Mesodermal cell (in vitro differentiated cells): Measurements from ENCODE around the gene PALLD.
A peak's percentile ranks its signal among the peaks of the same experiment; 100 is the strongest.

ENCODE experiments used
- H3K27ac ChIP-seq: 2 replicates; pipeline ENCODE4 v1.7.0; 2013; ENCODE audit warnings: mild to moderate bottlenecking, low read depth, low read length, moderate library complexity; ENCODE audit not compliant: severe bottlenecking
- H3K36me3 ChIP-seq: 2 replicates; pipeline ENCODE4 v1.7.1; 2013; ENCODE audit warnings: mild to moderate bottlenecking, low read length, moderate library complexity; ENCODE audit not compliant: control insufficient read depth, insufficient read depth
- H3K4me1 ChIP-seq: one replicate; pipeline ENCODE4 v1.7.1; 2013; ENCODE audit warnings: mild to moderate bottlenecking, low read length; ENCODE audit not compliant: insufficient read depth, control insufficient read depth, poor library complexity, severe bottlenecking
- H3K4me3 ChIP-seq: 2 replicates; pipeline ENCODE4 v1.7.0; 2013; ENCODE audit warnings: low read length, control low read depth, mild to moderate bottlenecking; ENCODE audit not compliant: insufficient read depth, poor library complexity, severe bottlenecking; ENCODE audit errors: extremely low read depth
- H3K9me3 ChIP-seq: 2 replicates; pipeline ENCODE4 v1.7.1; 2013; ENCODE audit warnings: mild to moderate bottlenecking, low read length, moderate library complexity; ENCODE audit not compliant: control insufficient read depth
- WGBS, 2 experiments: methylation state at CpG; one replicate each; pipeline ENCODE4 v1.1.5; 2013; ENCODE audit warnings: missing lambda C conversion rate in 2 of 2; ENCODE audit not compliant: insufficient coverage in 2 of 2; 5-methylcytosine and 5-hydroxymethylcytosine counted together

PALLD gene

GRCh38 chr4:168621806-168622589 is 125.1 kb downstream of the PALLD start:
- Histone ChIP-seq H3K4me3 (no peak overlapping the region), H3K36me3 (no peaks in the 10 kb centered on the region), H3K27ac (no peak overlapping the region), H3K9me3 (no peaks in the 10 kb centered on the region), H3K4me1 (peaks cover 29% of the 10 kb centered on the region)
- 91 to 93% methylated on average over 5 to 6 of the region's 9 CpGs for WGBS, 2 experiments

DNA sequence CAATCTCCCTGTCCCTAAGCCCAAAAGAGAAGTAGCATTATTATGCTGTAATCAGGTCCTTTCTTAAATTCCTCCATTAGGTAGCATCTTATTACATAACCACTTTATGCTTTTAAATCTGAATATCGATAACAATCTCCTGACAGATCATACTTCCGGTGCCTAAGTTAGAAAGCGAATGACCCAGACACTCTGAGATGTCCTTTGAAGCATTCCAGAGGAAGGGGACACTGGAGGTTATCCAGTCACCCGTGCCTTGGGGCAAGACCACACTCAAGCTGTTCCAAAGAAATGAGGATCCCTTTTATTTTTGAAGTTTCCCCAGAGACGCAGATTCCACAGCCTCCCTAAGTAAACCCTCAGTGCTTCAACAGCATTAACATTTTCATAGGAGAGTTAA is 125.7 kb downstream of the PALLD start:
- Histone ChIP-seq H3K4me1 (peaks cover 29% of the 10 kb centered on the region), H3K4me3 (no peak overlapping the region), H3K36me3 (no peaks in the 10 kb centered on the region), H3K9me3 (no peaks in the 10 kb centered on the region), H3K27ac (no peak overlapping the region)
- 76 to 84% methylated on average over 4 to 5 of the region's 5 CpGs for WGBS, 2 experiments

GRCh38 chr4:168623011-168623410 is 126.2 kb downstream of the PALLD start:
- H3K4me1 ChIP-seq = peaks cover 29% of the 10 kb centered on the region
- no peaks in the 10 kb centered on the region for H3K36me3 ChIP-seq
- H3K4me3 ChIP-seq = no peak overlapping the region
- H3K27ac ChIP-seq = no peak overlapping the region
- no peaks in the 10 kb centered on the region for H3K9me3 ChIP-seq

GRCh38 chr4:168623484-168623883 is 126.6 kb downstream of the PALLD start:
- H3K4me1 ChIP-seq = peaks cover 29% of the 10 kb centered on the region
- no peaks in the 10 kb centered on the region for H3K36me3 ChIP-seq
- H3K27ac ChIP-seq = no peak overlapping the region
- H3K4me3 ChIP-seq = no peak overlapping the region
- WGBS, 2 experiments = 93 to 97% methylated on average over 5 of the region's 5 CpGs
- no peaks in the 10 kb centered on the region for H3K9me3 ChIP-seq

GRCh38 chr4:168628251-168628650 is 131.4 kb downstream of the PALLD start:
- Histone ChIP-seq H3K27ac (no peak overlapping the region), H3K4me3 (no peak overlapping the region), H3K4me1 (peaks cover 10% of the 10 kb centered on the region), H3K9me3 (no peaks in the 10 kb centered on the region), H3K36me3 (no peaks in the 10 kb centered on the region)
- 79 to 81% methylated on average over 4 of the region's 5 CpGs for WGBS, 2 experiments

DNA sequence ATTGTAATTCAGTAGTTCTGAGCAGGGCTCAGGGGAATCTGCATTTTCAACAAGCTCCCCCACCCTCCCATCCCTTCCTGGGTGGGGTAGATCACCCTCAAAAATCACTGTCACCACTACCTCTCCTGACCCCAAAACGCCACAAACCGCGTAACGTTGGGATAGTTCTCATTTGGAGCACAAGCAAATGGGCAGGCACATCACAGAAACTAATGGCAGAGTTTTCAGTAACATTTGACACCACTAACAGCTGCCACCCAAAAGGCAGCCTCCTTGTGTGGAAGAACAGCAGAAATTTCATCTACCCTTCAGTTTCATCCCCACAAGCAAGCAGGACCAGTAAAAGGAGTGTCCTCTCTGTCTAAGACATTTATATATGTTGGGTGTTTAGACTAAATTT is 132.7 kb downstream of the PALLD start:
- no peak overlapping the region for H3K27ac ChIP-seq
- no peaks in the 10 kb centered on the region for H3K9me3 ChIP-seq

DNA sequence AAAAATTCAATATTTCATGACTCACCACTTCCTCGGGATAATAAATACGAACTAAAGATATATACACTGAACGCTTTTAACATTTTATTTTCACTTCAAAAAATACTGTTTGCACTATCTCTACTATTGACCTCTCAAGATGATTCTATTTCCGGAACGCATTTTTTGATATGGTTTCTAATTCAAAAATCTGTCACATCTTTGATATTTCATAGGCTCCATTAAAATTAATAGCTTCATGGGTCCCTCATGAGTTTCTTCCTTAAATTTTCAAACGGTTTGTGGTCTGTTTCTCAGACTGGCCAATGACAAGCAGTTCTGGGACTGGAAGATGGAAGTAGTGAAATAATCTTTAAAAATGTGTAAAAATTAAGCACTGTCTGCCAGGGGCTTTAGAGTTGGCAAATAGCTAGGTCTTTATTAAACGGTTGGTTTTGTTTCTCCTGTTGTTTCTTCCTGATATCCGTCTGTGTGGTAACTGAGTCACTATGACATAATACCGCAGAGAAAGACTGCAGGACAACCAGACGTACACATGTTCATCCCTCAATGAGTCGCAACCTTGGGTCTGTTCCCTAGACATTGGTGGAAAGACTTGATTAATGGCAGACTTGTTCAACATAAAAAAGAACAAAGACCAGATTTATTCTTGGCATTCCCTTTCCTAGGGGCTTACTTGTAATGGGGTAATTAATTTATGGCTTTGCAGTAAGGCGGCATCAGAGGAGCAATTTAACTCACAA is 133.8 kb downstream of the PALLD start:
- no peaks in the 10 kb centered on the region for H3K36me3 ChIP-seq
- H3K4me3 ChIP-seq = peak overlapping the region; percentile 59
- no peaks in the 10 kb centered on the region for H3K9me3 ChIP-seq
- H3K27ac ChIP-seq = peak overlapping the region; percentile 87
- H3K4me1 ChIP-seq = peaks cover 27% of the 10 kb centered on the region
- WGBS, 2 experiments = 72 to 80% methylated on average over 9 of the region's 12 CpGs

More for the DNA sequence above, 132.7 kb downstream of the PALLD start:
- 57 to 67% methylated on average over 2 to 4 of the region's 4 CpGs for WGBS, 2 experiments
- Histone ChIP-seq H3K4me3 (no peak overlapping the region), H3K36me3 (no peaks in the 10 kb centered on the region), H3K4me1 (peaks cover 16% of the 10 kb centered on the region)

DNA sequence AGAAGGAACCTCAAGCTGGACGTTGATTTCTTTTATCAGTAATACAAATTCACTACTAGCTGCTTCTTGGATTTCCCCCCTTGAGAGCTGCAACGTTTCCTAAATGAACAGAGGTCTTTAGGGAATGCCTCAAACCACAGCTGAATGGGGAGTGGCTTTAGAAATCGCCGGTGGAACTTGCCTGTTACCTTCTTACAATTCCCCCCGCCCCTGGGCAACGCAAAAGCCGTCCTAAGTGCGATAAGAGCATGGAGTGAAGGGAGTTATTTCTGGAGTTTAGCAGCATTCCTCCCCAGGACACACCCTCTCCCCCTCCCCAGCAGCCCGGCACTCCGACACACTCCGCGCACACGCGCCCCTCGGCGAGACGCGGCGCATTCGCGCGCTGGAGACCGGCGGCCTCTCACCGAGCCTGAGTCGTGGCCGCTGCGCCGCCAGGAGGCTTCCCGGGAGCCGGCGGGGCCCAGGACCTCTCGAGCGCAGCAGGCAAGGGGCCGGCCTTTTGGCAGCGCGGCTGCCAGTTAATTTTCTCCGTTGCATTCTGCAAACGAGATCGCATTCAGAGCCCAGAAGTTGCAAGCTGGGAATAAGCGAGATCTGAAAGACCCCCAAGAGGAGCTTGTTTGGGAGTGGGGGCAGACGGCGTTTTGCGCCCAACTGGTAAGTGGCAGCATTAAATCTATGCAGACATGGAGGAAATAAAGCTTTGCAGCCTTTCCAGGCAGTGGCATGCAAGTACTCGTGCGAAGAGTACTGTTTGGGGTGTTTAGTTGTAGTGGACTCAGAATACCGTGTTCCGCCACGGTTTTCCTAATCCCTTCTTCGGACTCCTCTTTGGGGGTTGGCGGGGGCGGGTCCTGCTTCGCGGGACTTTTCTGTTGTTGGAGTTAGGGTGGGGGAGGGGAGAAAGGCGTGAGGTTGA is 134.7 kb downstream of the PALLD start:
- H3K9me3 ChIP-seq = no peaks in the 10 kb centered on the region
- H3K27ac ChIP-seq = peak overlapping the region; percentile 87
- WGBS, 2 experiments = 0 to 1% methylated on average over 33 to 36 of the region's 55 CpGs

GRCh38 chr4:168632301-168632725 is 135.5 kb downstream of the PALLD start:
- Histone ChIP-seq H3K27ac (peak overlapping the region; percentile 87), H3K4me3 (peak overlapping the region; percentile 59), H3K36me3 (no peaks in the 10 kb centered on the region), H3K9me3 (no peaks in the 10 kb centered on the region), H3K4me1 (peaks cover 42% of the 10 kb centered on the region)
- WGBS, 2 experiments = 0% methylated on average over 3 to 4 of the region's 6 CpGs

More for the DNA sequence above, 134.7 kb downstream of the PALLD start:
- no peaks in the 10 kb centered on the region for H3K36me3 ChIP-seq
- peak overlapping the region; percentile 59 for H3K4me3 ChIP-seq
- H3K4me1 ChIP-seq = peaks cover 34% of the 10 kb centered on the region

DNA sequence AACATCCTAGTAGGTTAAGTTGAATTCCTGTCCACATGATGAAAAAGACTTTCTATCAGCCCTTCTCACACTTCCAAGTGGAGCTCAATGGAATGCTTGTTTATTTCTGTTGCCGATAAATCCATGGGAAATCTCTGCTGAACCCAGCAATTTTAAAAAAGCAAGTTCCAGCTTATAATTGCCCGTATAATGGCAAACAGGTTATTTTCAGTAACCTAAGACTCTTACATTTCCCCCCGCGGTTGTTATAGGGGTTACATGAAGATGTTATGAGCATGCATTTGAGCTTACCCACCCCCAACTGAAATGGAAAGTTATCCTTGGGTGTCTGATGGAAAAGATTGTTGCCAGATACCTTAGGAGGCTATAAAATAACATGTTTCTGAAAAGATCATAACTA is 136.2 kb downstream of the PALLD start:
- H3K27ac ChIP-seq = peak overlapping the region; percentile 87
- H3K4me3 ChIP-seq = peak overlapping the region; percentile 59
- 60 to 83% methylated on average over 1 of the region's 4 CpGs for WGBS, 2 experiments
- H3K4me1 ChIP-seq = peaks cover 44% of the 10 kb centered on the region
- no peaks in the 10 kb centered on the region for H3K9me3 ChIP-seq
- H3K36me3 ChIP-seq = no peaks in the 10 kb centered on the region
